Activated CD4-positive, CD25-positive, alpha-beta regulatory T cell treated with anti-CD3 and anti-CD28 coated beads, Interleukin-2, amount 50 U/mL, for 24 hours (primary cell): Measurements from ENCODE around the gene DUS2.
"Not testable (repeated sequence)": the region's sequence is repeated elsewhere in the genome, so short reads cannot be mapped to it uniquely, and the experiment has no call there.

ENCODE experiments used
- ATAC-seq, 2 donors: fragments of 150-1000 bp; cut with Tn5 transposase; one replicate each; pipeline ENCODE4 v1.10.0; 2021; ENCODE audit warnings: mild to moderate bottlenecking in 1 of 2, moderate library complexity in 1 of 2

The DUS2 gene

GRCh38 chr16:68078701-68079375 lies 55.8 kb downstream of the DUS2 start:
- no peak for ATAC-seq

DNA sequence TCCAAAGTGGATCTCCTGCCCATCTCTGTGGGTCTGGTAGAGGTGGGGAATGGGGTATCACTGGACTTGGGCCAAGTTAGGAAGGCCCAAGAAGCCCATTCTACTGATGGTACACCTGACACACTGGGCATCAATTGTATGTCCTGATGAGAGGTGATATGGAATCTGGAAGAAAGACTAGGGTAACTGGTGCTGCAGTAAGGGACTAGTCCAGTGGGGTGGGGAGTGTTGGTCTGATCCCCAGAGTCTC lies 56.2 kb downstream of the DUS2 start:
- ATAC-seq: no peak

GRCh38 chr16:68079626-68080344 lies 56.7 kb downstream of the DUS2 start:
- peak; percentile 11 to 26 for ATAC-seq

- ATAC-seq: no peak
These were observed 59.0 kb downstream of the DUS2 start for GRCh38 chr16:68081861-68082628.

DNA sequence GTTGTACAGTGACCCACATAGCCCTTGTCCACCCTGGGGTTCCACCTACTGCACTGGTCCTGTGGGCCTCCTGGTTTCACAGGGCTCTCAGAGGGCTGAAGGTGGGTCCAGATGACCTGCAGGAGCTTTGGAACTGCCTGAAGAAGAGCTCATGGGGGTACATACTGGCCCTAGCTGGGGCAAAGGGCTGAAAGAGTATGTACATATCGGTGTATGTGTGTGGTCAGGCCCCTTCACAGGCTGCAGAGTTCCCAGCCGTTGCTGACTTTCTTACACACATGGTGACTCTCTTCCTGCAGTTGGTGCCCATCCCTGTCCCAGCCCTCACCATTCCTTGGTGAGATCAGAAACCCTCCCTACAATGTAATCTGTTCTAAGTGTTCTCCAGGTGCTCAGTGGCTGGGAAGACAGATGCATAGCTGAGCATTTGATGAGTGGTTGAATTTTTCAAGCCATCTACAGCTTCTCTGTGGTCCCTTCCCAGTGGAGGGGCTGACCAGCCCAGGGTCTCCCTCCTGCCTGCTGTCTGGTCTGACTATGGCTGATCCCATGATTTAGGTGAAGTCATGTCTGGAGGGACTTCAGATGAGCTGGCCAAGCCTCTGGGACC lies 59.6 kb downstream of the DUS2 start:
- no peak for ATAC-seq

GRCh38 chr16:68083239-68083781 lies 60.2 kb downstream of the DUS2 start:
- no peak for ATAC-seq

- ATAC-seq: no peak
These were observed 60.9 kb downstream of the DUS2 start for GRCh38 chr16:68083861-68084503.

GRCh38 chr16:68084504-68085258 lies 61.6 kb downstream of the DUS2 start:
- ATAC-seq: peak; percentile 67

GRCh38 chr16:68085259-68086071 lies 62.4 kb downstream of the DUS2 start, which contains the start of gene NFATC3:
TSS of gene NFATC3 (plus strand) at chr16:68085370. CDS start at chr16:68085682, 312 bp downstream.
- peak; percentile 75 to 77 for ATAC-seq

DNA sequence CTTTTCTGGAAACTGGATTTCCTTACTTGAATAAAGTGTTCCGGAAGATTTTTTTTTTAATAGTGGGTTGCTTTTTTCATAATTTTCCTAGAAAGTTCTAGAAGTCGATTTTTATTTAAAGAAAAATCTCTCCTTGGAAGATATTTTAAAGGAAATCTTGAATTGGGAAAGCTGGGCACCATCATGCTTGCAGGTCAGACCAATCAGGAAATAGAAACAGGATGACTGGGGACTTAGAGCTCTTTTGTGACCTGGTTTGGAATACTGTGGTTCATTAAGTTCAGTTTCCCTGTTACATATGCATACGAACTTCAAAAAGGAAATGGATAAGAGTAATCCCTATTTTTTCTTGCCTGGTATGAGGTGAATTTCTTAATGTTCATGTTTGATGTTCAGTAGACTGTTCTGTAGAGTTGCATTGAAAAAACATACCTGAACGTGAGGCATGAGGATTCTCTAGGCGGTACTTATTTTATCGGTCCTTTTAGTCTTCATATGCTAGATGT lies 63.3 kb downstream of the DUS2 start:
- no peak for ATAC-seq

GRCh38 chr16:68086860-68087268 lies 63.8 kb downstream of the DUS2 start:
- no peak for ATAC-seq

DNA sequence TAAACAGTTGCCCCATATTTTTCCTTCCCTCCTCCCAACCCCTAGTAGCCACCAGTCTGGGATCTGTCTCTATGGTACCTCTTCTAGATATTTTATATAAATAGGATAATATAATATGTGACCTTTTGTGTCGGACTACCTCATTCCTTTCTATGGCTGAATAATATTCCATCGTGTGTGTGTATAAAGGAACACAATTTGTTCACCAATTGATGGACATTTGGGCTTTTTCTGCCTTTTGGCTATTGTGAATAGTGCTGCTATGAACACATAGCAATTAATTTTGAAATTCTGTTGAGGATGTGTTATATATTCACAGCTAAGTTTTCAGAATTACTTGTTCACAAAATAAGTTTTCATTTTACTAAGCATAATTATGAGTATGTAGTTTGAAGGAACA lies 64.6 kb downstream of the DUS2 start:
- ATAC-seq: no peak

GRCh38 chr16:68088130-68088972 lies 65.3 kb downstream of the DUS2 start:
- no peak for ATAC-seq

DNA sequence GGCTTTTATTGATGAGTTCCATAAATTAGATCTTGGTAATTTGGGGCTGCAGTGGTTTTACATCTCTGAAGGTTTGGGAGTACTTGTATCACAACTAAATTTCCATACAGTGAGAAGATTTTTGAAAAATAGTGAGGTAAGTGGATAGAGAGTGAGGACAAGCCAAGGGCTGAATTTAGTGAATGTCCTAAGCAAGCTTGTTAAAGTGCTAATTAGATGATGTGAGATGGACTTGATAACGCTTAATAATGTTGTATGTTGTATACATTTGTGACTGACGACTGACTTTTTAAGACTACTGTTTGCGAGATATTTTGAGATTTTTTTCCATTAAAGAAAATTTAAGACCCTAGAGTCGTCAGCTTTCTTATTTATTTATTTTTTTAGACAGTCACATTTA lies 66.0 kb downstream of the DUS2 start:
- no peak for ATAC-seq

- no peak for ATAC-seq
These were observed 67.0 kb downstream of the DUS2 start for GRCh38 chr16:68090130-68090529.

DNA sequence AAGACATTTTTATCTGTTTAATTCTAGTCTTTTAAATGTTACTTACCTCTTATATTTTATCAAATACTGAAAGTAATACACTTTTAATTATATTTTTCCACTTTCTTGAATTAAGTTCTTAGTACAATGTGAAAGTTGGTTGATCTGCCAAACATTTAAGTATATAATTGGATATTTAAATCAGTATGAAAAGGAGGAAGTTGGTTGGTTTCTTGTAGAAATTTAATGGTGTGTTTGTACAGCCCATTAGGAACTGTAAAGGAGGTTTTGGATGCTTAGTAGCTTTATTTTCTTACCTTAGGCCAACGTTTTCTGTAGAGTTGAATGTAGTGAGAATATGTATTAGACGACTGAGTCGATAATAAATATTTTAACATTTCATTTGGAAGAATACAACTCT lies 67.4 kb downstream of the DUS2 start:
- ATAC-seq: no peak

DNA sequence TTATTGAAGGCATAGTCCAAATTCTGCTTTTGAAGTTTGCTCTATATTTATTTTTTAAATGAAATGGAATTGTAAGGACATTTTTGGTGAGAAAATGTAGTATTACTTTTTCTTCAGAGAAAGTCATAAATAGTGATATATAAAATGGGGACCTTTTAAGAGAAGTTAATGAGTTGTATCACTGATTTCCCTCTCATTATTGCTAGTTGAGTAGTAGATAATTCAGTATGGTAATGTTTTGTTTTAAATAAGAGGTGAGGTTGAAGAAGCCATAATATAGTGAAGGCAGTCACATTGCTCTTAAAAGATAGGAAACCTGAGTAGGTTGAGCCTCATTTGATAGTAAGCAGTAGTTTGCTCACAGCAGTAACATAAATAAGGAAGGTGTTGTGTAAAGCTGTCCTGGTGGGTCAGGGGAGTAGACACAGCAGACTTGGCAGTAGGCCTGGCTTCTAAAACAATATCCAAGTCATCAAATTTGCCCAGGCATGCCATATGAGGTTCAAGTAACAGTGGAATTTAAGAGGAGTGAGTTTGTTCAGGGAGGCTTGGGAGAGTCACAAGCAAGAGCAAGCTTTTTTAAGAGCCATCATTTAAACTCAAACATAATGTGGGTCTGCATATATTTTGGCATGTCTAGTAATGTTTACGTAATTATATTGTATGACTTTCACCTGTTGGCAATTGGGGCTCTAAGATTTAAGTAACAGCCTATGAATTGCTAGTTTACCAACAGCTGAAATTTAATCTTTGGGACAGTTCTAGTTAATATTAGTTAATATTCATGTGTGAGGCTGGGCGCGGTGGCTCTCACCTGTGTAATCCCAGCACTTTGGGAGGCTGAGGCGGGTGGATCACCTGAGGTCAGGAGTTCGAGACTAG lies 68.5 kb downstream of the DUS2 start:
- no peak for ATAC-seq

DNA sequence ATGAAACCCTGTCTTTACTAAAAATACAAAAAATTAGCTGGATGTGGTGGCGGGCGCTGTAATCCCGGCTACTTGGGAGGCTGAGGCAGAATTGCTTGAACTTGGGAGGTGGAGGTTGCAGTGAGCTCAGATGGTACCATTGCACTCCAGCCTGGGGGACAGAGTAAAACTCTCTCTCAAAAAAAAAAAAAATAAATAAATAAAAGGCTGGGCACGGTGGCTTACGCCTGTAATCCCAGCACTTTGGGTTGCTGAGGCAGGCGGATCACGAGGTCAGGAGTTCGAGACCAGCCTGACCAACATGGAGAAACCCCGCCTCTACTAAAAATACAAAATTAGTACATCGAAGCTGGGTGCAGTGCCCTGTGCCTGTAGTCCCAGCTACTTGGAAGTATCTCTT lies 69.2 kb downstream of the DUS2 start:
- not testable (repeated sequence) for ATAC-seq
